ENCODE measurements around the gene BBS9. TPM values are rescaled to one million over a fixed set of nuclear protein-coding genes. Genes with fewer than 3 reads are reported as not detected.

The BBS9 gene
- total RNA-seq, 1 donor from 2014 or later: 21.1 TPM

- Mint-ChIP-seq H3K27ac (ENCODE audit: unreplicated experiment) (no peak overlapping the region), H3K4me3 (ENCODE audit: unreplicated experiment) (no peak overlapping the region), H3K27me3 (ENCODE audit: unreplicated experiment) (peaks cover 6% of the 10 kb centered on the region), H3K9me3 (ENCODE audit: unreplicated experiment) (no peaks in the 10 kb centered on the region), H3K36me3 (ENCODE audit: unreplicated experiment) (no peaks in the 10 kb centered on the region), H3K4me1 (ENCODE audit: low read depth, unreplicated experiment) (no peaks in the 10 kb centered on the region)
- DNase-seq: no peak
- TF ChIP-seq CTCF (IDR thresholded peaks at IDR 0.05; ENCODE audit: partially characterized antibody, unreplicated experiment): no peak
Observed at GRCh38 chr7:33632322-33632721, 503.0 kb downstream of the BBS9 start.

- Mint-ChIP-seq H3K9me3 (ENCODE audit: unreplicated experiment) (no peaks in the 10 kb centered on the region), H3K36me3 (ENCODE audit: unreplicated experiment) (no peaks in the 10 kb centered on the region), H3K4me3 (ENCODE audit: unreplicated experiment) (no peak overlapping the region), H3K27me3 (ENCODE audit: unreplicated experiment) (peaks cover 6% of the 10 kb centered on the region), H3K4me1 (ENCODE audit: low read depth, unreplicated experiment) (peaks cover under 1% of the 10 kb centered on the region), H3K27ac (ENCODE audit: unreplicated experiment) (no peak overlapping the region)
- DNase-seq: no peak
- TF ChIP-seq CTCF (IDR thresholded peaks at IDR 0.05; ENCODE audit: partially characterized antibody, unreplicated experiment): no peak
Observed at GRCh38 chr7:33632840-33633525, 503.6 kb downstream of the BBS9 start.

- H3K36me3 Mint-ChIP-seq (ENCODE audit: unreplicated experiment): no peaks in the 10 kb centered on the region
Observed at GRCh38 chr7:33634606-33635005, 505.2 kb downstream of the BBS9 start.

GRCh38 chr7:33636359-33636758 lies 507.0 kb downstream of the BBS9 start:
- Mint-ChIP-seq H3K27ac (ENCODE audit: unreplicated experiment) (no peak overlapping the region), H3K4me1 (ENCODE audit: low read depth, unreplicated experiment) (peaks cover 21% of the 10 kb centered on the region), H3K4me3 (ENCODE audit: unreplicated experiment) (no peak overlapping the region), H3K27me3 (ENCODE audit: unreplicated experiment) (peaks cover 3% of the 10 kb centered on the region), H3K9me3 (ENCODE audit: unreplicated experiment) (no peaks in the 10 kb centered on the region), H3K36me3 (ENCODE audit: unreplicated experiment) (no peaks in the 10 kb centered on the region)
- DNase-seq: no peak
- TF ChIP-seq CTCF (IDR thresholded peaks at IDR 0.05; ENCODE audit: partially characterized antibody, unreplicated experiment): no peak

More at GRCh38 chr7:33634606-33635005, 505.2 kb downstream of the BBS9 start:
- Mint-ChIP-seq H3K4me1 (ENCODE audit: low read depth, unreplicated experiment) (peaks cover 13% of the 10 kb centered on the region), H3K9me3 (ENCODE audit: unreplicated experiment) (no peaks in the 10 kb centered on the region), H3K27ac (ENCODE audit: unreplicated experiment) (no peak overlapping the region), H3K27me3 (ENCODE audit: unreplicated experiment) (peaks cover 6% of the 10 kb centered on the region), H3K4me3 (ENCODE audit: unreplicated experiment) (no peak overlapping the region)
- DNase-seq: no peak
- TF ChIP-seq CTCF (IDR thresholded peaks at IDR 0.05; ENCODE audit: partially characterized antibody, unreplicated experiment): no peak

GRCh38 chr7:33639552-33640197 lies 510.3 kb downstream of the BBS9 start:
- DNase-seq: no peak
- TF ChIP-seq CTCF (IDR thresholded peaks at IDR 0.05; ENCODE audit: partially characterized antibody, unreplicated experiment): no peak
- Mint-ChIP-seq H3K4me1 (ENCODE audit: low read depth, unreplicated experiment) (peaks cover 21% of the 10 kb centered on the region), H3K4me3 (ENCODE audit: unreplicated experiment) (no peak overlapping the region), H3K36me3 (ENCODE audit: unreplicated experiment) (no peaks in the 10 kb centered on the region), H3K27ac (ENCODE audit: unreplicated experiment) (peak overlapping the region; percentile 29), H3K27me3 (ENCODE audit: unreplicated experiment) (no peaks in the 10 kb centered on the region), H3K9me3 (ENCODE audit: unreplicated experiment) (no peaks in the 10 kb centered on the region)

All from glutamatergic neuron (in vitro differentiated cells).